GM12865 (cell line): ENCODE results near the gene TLR3.
"Not testable (repeated sequence)": the region's sequence is repeated elsewhere in the genome, so short reads cannot be mapped to it uniquely, and the experiment has no call there.

Source experiments
- DNase-seq: peaks from one replicate; pipeline ENCODE4 v3.0.0; 2010; ENCODE audit warnings: low read depth
- H3K4me3 ChIP-seq: 2 replicates; pipeline ENCODE4 v1.5.1; 2011; ENCODE audit warnings: mild to moderate bottlenecking, low read depth, low read length, control low read depth
- TF ChIP-seq, protein P1 (sequence below): IDR thresholded peaks from 2 replicates; pipeline ENCODE4 v1.5.1; 2011; ENCODE audit warnings: low read length, control low read depth, low read depth, inconsistent platforms; ENCODE audit not compliant: insufficient read depth; ENCODE audit errors: missing control alignments

The TLR3 gene

DNA sequence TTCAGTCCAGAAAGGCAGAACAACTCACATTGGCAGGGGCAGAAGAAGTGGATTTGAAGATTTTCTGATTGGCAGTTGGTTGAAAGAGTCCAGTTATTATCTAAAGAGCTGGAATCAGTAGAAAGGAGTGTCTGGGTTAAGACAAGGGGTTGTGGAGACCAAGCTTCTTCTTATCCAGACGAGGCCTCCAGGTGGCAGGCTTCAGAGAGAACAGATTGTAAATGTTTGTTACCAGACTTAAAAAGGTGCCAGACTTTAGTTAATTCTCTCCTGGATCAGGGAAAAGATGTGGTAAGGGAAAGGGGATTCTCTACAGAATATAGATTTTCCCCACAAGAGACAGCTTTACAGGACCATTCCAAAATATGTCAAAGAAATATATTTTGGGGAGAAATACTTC lies 36.7 kb upstream of the TLR3 start:
- H3K4me3 ChIP-seq = no peak overlapping the region
- DNase-seq = no peak
- TF ChIP-seq, protein P1, sequence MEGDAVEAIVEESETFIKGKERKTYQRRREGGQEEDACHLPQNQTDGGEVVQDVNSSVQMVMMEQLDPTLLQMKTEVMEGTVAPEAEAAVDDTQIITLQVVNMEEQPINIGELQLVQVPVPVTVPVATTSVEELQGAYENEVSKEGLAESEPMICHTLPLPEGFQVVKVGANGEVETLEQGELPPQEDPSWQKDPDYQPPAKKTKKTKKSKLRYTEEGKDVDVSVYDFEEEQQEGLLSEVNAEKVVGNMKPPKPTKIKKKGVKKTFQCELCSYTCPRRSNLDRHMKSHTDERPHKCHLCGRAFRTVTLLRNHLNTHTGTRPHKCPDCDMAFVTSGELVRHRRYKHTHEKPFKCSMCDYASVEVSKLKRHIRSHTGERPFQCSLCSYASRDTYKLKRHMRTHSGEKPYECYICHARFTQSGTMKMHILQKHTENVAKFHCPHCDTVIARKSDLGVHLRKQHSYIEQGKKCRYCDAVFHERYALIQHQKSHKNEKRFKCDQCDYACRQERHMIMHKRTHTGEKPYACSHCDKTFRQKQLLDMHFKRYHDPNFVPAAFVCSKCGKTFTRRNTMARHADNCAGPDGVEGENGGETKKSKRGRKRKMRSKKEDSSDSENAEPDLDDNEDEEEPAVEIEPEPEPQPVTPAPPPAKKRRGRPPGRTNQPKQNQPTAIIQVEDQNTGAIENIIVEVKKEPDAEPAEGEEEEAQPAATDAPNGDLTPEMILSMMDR = no peak

DNA sequence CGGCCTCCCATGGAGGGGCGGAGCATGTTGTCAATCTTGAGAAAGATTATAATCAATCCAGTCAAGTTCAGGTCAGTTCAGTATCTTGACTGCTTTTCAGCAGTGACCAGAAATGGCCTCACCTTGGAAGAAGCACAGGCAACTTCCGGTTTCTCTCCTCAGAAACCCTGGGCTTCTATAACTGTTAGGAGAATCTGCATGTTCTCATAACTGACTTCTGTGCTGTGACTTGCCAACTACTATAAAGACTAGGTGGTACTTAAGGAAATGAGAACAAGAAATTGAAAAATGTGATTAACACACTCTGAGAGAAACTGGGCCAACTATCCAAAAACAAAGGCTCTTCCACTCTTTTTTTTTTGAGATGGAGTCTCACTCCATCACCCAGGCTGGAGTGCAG lies 35.9 kb upstream of the TLR3 start:
- TF ChIP-seq, protein P1 = no peak
- no peak for DNase-seq
- H3K4me3 ChIP-seq = no peak overlapping the region

DNA sequence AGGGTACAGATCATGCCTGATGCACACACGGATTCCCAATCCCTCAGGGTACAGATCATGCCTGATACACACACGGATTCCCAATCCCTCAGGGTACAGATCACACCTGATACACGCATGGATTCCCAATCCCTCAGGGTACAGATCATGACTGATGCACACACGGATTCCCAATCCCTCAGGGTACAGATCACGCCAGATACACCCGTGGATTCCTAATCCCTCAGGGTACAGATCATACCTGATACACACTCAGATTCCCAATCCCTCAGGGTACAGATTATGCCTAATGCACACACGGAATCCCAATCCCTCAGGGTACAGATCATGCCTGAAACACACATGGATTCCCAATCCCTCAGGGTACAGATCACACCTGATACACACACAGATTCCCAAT lies 34.3 kb upstream of the TLR3 start:
- DNase-seq, H3K4me3 ChIP-seq: not testable (repeated sequence)

DNA sequence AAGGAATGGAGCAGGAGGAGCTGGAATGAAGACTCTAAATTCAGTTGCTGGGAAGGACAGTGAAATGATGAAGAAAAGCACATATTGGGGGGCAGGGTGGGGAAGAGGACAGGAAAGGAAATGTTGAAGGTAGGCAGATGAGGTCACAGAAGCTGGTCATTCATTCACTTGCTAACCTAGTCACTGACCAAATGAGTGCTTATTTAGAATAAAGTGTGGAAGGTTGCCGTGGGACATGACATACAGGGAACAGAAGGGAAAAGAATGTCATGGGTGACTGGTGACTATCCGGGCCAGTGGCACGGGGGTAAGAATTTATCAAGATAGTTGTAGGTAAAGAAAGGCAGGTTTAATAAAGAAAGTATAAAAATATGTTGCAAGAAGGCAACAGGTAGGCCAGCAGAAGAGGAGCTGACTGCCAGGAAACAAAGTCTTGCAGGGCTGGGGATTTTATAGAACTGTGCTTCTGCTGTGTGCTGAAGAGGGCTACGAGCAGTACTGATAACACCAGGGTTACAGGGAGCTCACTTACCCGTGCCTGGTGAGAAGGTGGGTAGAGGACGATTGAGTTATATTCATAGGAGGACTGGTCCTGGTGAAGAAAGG lies 31.9 kb upstream of the TLR3 start:
- no peak overlapping the region for H3K4me3 ChIP-seq
- DNase-seq = no peak
- TF ChIP-seq, protein P1 = no peak

DNA sequence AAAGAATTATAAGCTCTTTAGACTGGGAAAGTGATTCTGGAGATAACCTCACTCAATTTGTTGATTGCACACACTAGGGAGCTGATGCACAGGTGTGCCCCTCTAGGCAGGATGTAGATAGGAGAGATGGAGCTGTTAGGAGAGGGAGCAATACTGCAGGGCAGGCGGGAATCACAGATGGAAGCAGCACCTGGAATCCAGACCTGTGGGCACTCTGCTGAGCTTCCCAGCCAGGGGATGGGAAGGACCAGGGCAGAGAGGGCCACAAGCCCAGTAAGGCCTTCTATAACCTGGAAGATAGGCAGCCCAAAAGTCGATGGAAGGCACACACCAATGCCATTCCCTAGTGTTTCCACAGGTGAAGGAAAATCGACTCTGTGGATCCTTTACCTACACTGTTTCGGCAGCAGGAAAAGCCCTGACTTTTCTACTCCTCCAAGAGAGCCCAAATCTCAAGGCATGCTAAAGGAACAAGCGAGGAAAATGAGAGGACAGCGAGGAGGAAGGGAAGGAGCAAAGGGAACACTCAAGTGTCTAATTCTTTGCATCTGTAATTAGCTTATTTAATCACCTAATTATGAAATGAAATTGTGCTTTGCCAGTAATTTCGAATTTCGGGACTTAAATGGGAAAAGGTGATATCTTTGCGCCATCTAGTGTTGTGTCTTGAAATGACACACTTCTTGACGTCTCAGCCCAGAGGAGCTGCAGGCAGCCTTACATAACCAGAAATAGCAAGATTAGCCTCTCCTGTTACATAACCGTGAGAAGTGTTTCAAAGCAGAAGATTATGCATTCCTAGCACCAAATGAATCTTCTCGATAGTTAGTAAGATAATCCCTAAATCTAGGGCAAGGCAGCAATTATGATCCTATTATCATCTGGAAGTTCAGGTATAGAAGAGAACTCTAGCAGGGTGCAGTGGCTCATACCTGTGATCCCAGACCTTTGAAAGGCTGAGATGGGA lies 31.0 kb upstream of the TLR3 start:
- no peak overlapping the region for H3K4me3 ChIP-seq
- TF ChIP-seq, protein P1 = peak; percentile 65
- DNase-seq = peak; percentile 84

DNA sequence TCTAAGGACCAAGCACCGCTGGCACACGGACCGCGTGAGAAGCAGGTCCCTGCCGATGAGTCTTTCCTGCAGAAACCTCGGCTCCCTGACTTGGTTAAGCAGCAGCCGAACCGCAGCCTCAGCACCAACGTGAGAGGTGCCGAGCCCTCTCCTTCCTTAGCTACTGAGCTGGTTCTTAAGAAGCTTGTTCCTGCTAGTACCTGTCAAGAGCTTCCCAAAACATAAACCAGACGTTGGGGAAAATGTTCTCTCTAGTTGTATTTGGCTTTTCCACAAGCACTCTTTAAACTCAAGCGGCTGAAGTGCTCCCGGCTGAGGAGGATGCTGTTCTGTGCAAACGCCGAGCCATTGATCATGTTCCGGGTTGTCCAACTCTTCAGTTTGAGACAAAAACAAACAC lies 29.3 kb upstream of the TLR3 start:
- TF ChIP-seq, protein P1 = no peak
- no peak overlapping the region for H3K4me3 ChIP-seq
- DNase-seq = no peak

DNA sequence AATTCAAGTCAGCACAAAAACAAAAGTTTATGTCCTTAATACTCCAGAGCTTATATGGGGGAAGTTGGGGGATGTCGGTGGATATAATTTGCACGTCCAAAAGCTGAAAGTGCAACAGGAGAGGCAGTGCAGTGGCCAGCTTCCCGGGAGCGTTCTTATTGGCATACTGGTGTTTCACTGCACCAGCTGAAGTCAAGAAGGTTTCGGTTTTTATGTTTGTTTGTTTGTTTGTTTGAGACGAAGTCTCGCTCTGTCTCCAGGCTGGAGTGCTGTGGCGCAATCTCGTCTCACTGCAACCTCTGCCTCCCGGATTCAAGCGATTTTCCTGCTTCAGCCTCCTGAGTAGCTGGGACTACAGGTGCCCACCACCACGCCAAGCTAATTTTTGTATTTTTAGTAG lies 28.6 kb upstream of the TLR3 start:
- DNase-seq = no peak
- TF ChIP-seq, protein P1 = no peak
- H3K4me3 ChIP-seq = no peak overlapping the region

DNA sequence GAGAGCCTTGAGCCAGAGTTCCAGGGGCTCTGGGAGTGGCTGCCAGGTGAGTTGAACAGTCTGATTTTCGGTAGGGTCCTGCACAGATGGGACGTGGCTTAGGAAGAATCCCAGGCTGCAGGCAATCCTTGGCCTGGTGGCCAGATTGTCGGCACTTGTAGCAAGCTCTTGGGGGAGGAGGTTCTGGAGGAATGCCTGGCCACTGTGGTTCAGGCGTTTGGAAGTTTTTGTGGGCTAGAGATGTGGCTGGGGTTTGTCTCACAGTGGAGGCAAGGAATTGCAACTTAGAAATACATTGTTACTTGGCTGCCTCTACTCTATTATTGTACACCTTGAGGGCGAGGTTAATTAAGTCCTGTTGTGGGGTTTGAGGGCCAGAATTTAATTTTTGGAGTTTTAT lies 21.5 kb upstream of the TLR3 start:
- DNase-seq, H3K4me3 ChIP-seq: not testable (repeated sequence)

DNA sequence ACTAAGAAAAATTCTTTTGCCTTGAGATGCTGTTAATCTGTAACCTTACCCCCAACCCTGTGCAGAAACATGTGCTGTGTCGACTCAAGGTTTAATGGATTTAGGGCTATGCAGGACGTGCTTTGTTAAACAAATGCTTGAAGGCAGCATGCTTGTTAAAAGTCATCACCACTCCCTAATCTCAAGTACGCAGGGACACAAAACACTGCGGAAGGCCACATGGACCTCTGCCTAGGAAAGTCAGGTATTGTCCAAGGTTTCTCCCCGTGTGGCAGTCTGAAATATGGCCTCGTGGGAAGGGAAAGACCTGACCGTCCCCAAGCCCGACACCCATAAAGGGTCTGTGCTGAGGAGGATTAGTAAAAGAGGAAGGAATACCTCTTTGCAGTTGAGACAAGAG lies 18.8 kb upstream of the TLR3 start:
- not testable (repeated sequence) for DNase-seq, H3K4me3 ChIP-seq
